ENCODE results near the gene ORAI3. TPM values are rescaled to one million over a fixed set of nuclear protein-coding genes. Genes with fewer than 3 reads are reported as not detected.
A peak's percentile ranks its signal among the peaks of the same experiment; 100 is the strongest.

Gene ORAI3
- total and polyA plus RNA-seq, 2 of the 13 experiments (the other 11 are each of a cell fraction or from before 2014, with no cell fraction given) = 11.4 to 32.0 TPM

DNA sequence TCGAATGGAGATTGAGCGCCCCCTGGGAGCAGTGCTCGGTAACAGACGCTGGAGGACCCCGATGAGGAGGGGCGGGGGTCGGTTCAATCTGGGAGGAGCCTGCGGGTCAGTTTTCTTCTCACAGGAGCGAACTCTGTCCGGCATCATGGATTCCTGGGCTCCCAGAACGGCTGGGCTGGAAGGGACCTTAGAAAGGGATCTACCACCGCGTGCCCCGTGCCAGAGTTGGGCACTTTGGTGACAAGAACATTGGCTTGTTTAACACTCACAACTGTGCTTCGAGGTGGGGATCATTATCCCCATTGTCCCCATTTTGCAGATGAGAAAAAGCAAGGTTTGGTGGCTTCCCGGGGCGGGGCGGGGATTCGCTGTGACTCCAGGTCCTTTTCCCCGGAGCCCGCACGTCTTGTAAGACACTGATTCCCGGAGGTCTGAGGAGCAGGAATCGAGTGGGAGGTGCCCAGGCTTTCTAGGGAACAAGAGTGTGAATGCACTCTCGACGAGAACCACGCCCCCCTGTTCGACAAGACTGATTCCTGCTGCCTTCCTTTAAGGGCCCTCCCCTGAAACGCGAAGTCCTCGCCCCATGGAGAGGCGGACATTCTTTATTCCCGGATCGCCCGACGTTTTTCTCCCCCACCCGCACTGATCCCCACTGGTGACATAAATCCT is 27.0 kb upstream of the ORAI3 start (continued):
- TF ChIP-seq HMG20B (CRISPR knock-in tag; conservative IDR thresholded peaks at IDR 0.05) (0 out of 2 replicates have a peak, but pooled peaks have one; percentile 23), GATAD2A (CRISPR knock-in tag; IDR thresholded peaks at IDR 0.05) (peak; percentile 74), CEBPB (IDR thresholded peaks at IDR 0.05; ENCODE audit: borderline replicate concordance, low read depth, low read length) (no peak), ZNF569 (CRISPR knock-in tag; IDR thresholded peaks at IDR 0.05; ENCODE audit: borderline replicate concordance) (no peak), MED13 (CRISPR knock-in tag; IDR thresholded peaks at IDR 0.05) (no peak; the same call in 1 of the 2 replicates), TCF7L2 (IDR thresholded peaks at IDR 0.05; ENCODE audit: low read depth, low read length) (no peak), KLF13 (CRISPR knock-in tag; IDR thresholded peaks at IDR 0.05) (no peak), SMAD1 (CRISPR knock-in tag; IDR thresholded peaks at IDR 0.05; ENCODE audit: borderline replicate concordance, low read depth) (0 out of 2 replicates have a peak, but pooled peaks have one; percentile 66), ZFAT (CRISPR knock-in tag; conservative IDR thresholded peaks at IDR 0.05) (no peak), ZBTB42 (CRISPR knock-in tag; IDR thresholded peaks at IDR 0.05) (no peak), DNMT1 (CRISPR knock-in tag; IDR thresholded peaks at IDR 0.05) (0 out of 2 replicates have a peak, but pooled peaks have one; percentile 48), ZNF567 (CRISPR knock-in tag; IDR thresholded peaks at IDR 0.05; ENCODE audit: borderline replicate concordance) (no peak), SMAD3 (CRISPR knock-in tag; IDR thresholded peaks at IDR 0.05) (no peak), ZNF552 (CRISPR knock-in tag; IDR thresholded peaks at IDR 0.05; ENCODE audit: borderline replicate concordance) (0 out of 2 replicates have a peak, but pooled peaks have one; percentile 87), REL (CRISPR knock-in tag; conservative IDR thresholded peaks at IDR 0.05) (no peak), KLF12 (CRISPR knock-in tag; IDR thresholded peaks at IDR 0.05; ENCODE audit: borderline replicate concordance) (0 out of 2 replicates have a peak, but pooled peaks have one; percentile 13), MIXL1 (CRISPR knock-in tag; IDR thresholded peaks at IDR 0.05) (peak; percentile 45; the same call in 1 of the 2 replicates)
- TF ChIP-seq, protein P1, sequence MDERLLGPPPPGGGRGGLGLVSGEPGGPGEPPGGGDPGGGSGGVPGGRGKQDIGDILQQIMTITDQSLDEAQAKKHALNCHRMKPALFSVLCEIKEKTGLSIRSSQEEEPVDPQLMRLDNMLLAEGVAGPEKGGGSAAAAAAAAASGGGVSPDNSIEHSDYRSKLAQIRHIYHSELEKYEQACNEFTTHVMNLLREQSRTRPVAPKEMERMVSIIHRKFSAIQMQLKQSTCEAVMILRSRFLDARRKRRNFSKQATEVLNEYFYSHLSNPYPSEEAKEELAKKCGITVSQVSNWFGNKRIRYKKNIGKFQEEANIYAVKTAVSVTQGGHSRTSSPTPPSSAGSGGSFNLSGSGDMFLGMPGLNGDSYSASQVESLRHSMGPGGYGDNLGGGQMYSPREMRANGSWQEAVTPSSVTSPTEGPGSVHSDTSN (CRISPR knock-in tag; IDR thresholded peaks at IDR 0.05) = no peak
- TF ChIP-seq, protein P2, sequence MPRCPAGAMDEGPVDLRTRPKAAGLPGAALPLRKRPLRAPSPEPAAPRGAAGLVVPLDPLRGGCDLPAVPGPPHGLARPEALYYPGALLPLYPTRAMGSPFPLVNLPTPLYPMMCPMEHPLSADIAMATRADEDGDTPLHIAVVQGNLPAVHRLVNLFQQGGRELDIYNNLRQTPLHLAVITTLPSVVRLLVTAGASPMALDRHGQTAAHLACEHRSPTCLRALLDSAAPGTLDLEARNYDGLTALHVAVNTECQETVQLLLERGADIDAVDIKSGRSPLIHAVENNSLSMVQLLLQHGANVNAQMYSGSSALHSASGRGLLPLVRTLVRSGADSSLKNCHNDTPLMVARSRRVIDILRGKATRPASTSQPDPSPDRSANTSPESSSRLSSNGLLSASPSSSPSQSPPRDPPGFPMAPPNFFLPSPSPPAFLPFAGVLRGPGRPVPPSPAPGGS (CRISPR knock-in tag; IDR thresholded peaks at IDR 0.05) = peak; percentile 73; the same call in 1 of the 2 replicates
- TF ChIP-seq, protein P3, sequence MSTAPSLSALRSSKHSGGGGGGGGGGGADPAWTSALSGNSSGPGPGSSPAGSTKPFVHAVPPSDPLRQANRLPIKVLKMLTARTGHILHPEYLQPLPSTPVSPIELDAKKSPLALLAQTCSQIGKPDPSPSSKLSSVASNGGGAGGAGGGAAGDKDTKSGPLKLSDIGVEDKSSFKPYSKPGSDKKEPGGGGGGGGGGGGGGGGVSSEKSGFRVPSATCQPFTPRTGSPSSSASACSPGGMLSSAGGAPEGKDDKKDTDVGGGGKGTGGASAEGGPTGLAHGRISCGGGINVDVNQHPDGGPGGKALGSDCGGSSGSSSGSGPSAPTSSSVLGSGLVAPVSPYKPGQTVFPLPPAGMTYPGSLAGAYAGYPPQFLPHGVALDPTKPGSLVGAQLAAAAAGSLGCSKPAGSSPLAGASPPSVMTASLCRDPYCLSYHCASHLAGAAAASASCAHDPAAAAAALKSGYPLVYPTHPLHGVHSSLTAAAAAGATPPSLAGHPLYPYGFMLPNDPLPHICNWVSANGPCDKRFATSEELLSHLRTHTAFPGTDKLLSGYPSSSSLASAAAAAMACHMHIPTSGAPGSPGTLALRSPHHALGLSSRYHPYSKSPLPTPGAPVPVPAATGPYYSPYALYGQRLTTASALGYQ (CRISPR knock-in tag; IDR thresholded peaks at IDR 0.05) = no peak
- TF ChIP-seq, protein P4, sequence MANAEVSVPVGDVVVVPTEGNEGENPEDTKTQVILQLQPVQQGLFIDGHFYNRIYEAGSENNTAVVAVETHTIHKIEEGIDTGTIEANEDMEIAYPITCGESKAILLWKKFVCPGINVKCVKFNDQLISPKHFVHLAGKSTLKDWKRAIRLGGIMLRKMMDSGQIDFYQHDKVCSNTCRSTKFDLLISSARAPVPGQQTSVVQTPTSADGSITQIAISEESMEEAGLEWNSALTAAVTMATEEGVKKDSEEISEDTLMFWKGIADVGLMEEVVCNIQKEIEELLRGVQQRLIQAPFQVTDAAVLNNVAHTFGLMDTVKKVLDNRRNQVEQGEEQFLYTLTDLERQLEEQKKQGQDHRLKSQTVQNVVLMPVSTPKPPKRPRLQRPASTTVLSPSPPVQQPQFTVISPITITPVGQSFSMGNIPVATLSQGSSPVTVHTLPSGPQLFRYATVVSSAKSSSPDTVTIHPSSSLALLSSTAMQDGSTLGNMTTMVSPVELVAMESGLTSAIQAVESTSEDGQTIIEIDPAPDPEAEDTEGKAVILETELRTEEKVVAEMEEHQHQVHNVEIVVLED (CRISPR knock-in tag; IDR thresholded peaks at IDR 0.05; ENCODE audit: borderline replicate concordance) = no peak
- TF ChIP-seq, protein P5, sequence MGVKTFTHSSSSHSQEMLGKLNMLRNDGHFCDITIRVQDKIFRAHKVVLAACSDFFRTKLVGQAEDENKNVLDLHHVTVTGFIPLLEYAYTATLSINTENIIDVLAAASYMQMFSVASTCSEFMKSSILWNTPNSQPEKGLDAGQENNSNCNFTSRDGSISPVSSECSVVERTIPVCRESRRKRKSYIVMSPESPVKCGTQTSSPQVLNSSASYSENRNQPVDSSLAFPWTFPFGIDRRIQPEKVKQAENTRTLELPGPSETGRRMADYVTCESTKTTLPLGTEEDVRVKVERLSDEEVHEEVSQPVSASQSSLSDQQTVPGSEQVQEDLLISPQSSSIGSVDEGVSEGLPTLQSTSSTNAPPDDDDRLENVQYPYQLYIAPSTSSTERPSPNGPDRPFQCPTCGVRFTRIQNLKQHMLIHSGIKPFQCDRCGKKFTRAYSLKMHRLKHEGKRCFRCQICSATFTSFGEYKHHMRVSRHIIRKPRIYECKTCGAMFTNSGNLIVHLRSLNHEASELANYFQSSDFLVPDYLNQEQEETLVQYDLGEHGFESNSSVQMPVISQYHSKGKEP (CRISPR knock-in tag; IDR thresholded peaks at IDR 0.05) = no peak
